T-helper 2 cell treated with Interferon-gamma antibody and Interleukin-4, amounts not matched to agents 100 ng/mL and 5 ng/mL, for 36 hours (primary cell): ENCODE data around the gene BAZ2B. TPM values are rescaled to one million over a fixed set of nuclear protein-coding genes. Genes with fewer than 3 reads are reported as not detected.

Experiments used
- intact Hi-C: fragments of 100-400 bp; cut with micrococcal nuclease; formaldehyde crosslinking; loops from one replicate; pipeline ENCODE4 v1.15.1; 2023
- total RNA-seq: library from RNA; stranded (reverse); gene quantifications from 2 replicates; pipeline ENCODE4 v1.2.3, GENCODE V29; 2022

Gene BAZ2B
- total RNA-seq, 1 donor from 2014 or later, result 8.5 TPM

DNA sequence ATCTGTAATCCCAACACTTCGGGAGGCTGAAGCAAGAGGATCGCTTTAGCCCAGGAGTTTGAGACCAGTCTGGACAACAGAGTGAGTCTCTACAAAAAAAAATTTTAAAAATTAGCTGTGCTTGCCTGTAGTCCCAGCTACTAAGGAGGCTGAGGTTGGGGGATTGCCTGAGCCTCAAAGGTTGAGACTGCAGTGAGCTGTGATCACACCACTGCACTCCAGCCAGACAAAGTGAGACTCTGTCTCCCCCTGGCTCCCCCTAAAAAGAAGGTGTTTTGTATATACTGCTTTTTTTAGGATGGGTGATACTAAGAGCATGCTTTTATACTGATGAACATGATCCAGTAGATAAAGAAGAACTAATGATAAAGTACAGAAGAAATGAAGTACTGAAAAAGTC is 145.0 kb downstream of the BAZ2B start:
- intact Hi-C loops, result no loop called here

DNA sequence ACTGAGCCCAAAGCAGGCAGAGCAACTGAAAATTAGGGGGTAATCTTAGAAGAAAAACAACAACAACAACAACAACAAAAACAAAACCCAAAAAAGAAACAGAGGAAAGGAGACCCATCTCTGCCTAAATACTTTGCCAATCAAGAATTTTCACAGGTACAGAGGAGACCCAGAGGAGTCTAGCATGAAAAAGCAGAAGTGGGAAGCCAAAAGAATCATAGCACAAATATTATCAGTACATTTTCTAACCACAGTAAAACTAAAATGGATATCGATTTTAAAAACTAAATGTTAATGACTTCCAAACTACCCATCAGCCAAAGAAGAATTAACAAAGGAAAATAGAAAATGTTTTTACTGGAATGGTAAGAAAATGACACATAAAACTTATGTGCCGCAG is 148.1 kb downstream of the BAZ2B start:
- intact Hi-C loops, result no loop called here

DNA sequence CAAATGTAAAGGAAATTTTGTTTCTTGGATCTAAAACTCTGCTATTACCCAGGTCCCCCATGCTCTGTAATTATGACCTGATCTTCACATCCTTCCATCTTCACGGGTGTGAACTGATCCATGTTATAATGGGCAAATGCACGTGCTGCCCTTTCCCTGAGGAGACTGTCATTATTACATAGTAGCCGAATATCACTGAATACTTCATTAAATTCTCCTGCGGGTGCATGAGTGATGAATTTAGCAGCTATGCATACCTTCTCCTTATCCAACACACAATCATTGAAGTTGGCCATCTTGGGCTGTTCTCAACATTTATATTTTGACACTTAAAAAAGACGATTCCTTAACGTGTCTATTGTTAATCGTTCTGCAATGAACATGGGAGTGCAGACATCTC is 153.4 kb downstream of the BAZ2B start:
- intact Hi-C loops, result no loop called here

DNA sequence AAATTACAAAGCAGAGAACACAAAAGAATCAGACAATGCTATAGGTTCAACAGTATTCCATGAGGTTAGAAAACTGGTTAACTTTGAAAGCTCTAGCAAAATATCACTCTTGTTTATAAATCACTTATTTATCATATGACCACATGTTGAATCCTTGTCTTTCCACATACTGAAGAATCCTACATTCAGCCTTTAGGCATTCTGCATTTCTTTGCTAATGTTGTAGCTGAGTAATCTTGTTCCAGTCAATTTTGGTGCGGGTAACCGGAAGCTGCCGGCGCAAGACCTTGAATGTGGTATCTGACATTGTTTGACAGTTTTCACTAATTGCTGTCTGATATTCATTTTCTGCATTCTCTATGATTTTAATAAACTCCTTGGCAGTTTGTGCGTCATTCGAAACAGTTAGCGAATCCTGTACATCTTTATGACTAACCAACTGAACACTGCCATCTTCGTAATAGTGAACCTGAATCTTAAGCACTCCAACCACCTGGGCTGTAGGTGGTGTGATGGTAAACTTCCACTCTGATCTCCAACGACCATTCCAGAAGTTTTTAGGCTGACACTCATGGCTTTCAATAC is 154.1 kb downstream of the BAZ2B start:
- intact Hi-C loops, result no loop called here

DNA sequence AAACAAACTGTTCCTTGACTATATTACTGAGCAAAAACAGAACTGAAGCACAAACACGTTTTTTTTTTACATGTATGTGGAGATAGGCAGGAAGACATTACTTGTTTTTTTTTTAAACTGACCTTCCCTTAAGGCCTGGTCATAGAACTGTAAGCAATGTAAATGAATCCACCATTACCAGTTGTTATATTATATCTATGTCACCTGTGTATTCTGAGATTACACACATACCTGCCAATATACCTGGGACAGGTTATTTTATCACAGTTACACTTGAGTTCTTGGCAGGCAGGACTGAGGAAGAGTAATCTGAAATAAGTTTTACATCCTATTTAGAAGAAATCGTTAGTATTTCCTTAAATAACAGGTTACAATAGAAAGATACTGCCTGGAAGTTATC is 155.3 kb downstream of the BAZ2B start:
- intact Hi-C loops, result no loop called here

DNA sequence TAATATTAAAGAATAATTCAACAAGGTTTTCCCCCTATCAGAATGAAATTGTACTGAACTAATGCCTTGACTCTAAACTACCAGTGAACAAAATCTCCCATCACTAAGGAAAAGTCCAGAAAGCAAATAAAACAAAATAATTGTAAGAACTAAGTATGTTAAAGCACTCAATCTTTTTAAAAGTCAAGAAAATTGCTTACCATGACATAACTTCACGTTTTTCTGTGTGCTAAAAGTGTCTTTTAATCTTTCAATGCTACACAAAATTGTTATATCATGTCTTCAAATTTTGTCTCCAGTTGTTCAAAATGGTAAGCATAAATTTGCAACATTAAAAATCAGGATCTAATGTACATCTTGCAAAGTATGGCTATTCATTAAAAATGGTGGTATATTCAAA is 156.1 kb downstream of the BAZ2B start:
- intact Hi-C loops, result no loop called here

DNA sequence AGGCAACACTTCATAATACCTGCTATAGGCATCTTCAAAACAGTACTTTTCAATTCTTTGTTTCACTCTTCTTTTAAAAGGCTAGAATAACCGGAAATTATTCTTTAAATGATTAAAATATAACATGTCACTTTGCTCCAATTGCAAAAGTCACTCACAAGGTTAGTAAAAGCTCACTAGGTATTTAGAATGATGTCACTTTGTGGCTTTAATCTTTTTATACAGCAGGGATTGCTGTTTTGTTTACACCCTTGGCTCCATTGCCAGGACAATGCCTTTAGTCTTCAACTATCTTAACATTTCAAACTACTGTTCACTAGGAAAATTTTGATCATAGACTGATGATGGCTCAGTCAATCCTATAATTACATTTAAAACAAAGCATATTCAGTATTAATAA is 157.1 kb downstream of the BAZ2B start:
- intact Hi-C loops, result no loop called here

DNA sequence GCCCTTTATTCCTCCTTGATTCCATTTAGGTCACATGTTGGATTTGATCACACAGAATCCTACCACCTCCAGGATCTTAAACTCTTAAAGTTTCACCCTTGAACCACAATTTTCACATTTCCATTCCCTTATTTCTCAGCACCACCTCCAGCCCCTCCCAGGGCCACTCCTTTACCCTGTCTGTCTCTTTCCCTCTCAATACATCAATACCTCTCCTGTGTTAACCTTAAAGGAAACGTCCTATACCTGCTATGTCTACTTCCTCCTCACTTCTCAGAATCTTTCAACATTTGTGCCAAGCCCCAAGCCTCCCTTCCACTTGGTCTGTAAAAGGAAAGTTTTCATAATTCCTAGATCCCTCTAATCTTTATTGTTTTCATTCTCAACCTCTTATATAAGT is 158.8 kb downstream of the BAZ2B start:
- intact Hi-C loops, result no loop called here

DNA sequence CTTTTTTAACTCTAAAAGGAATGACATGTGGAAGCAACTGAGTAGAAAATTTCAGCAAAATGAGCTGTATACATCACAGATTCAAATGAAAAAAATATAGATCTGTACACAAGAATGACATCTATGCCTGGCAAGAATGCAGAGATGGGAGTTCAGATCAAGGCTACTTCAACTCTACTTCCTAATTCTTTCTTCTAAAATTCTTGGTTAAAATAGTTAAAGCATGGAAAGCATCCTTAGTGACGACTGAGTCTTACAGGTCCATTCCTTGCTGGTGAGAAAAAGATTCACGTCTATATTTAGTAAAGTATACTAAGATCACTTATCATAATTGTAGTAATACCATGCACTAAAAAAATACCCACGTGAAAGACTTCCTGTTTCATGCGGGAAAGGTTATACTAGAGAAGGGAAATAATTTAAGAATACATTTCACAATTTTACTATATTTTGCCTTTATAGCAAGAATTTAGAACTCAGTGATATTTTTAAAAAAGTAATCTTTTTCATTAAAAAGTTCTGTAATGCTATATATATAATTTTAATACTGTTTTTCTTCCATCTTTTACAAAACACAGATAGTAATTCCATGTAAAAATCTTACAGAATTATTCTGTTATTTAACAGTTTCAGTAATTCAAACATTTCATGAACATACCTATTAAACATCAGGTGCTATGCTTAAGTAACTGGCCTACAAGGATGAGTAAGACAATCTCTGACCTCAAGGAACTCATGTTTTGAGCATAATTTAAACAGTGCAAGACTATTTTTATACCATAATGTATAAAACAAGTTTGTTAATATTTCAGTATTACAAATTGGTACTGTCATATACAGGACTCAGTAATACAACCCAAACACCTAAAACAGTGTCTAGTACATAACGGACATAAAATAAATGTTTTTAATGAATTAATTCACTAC is 159.6 kb downstream of the BAZ2B start:
- intact Hi-C loops, result no loop called here

DNA sequence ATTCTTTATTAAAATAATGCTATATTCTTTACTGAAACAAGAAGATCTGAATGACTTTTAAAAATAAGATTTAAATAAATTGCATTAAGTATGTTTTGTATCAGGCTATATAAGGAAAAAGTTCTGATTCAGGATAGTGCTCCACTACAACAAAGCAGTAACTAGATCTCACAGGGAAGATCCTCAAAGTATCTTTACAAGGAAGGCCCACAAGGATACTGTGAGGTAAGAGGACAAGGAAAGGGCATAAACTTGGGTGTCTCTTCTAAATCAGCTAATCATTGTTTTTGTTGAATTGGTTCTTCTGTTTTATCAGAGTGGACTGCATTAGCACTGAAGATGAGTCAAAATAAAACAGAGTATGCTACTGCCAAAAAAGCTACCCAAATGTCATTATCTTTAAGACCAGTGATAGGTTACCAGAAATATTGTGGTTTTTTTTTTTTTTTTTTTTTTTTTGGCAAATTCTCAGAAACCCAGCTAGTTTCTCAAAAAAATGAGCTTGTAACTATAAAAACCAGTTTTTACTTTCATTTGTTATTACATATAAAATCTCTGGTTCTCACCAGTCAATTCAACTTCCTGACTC is 160.9 kb downstream of the BAZ2B start:
- intact Hi-C loops, result no loop called here

DNA sequence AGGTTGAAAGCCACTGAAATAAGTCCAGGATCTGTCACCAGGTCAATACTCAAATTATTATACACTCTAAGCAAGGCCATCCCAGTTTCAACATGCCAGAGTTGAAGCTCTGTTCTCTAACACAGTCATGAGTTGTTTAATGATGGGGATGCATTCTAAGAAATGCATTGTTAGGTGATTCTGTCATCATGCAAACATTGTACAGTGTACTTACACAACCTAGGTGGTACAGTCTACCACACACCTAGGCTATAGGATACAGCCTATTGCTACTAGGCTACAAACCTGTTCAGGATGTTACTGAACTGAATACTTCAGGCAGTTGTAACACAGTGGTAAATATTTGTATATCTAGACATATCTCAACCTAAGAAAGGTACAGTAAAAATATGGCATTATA is 162.2 kb downstream of the BAZ2B start:
- intact Hi-C loops, result no loop called here

DNA sequence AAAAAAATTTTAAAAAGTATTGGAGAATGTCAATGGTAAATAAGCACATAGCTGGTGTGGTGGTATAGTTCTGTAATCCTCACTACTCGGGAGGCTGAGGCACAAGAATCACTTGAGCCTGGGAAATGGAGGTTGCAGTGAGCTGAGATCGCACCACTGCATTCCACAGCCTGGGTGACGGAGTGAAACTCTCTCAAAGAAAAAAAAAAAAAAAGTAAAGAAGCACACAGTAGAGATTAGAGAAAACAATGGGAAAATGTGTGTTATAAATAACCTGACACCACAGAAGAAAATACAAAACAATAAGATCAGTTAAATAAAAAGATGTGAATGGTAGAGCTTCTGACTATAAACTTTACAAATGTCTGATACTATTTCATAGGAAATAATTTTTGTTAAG is 166.2 kb downstream of the BAZ2B start:
- intact Hi-C loops, result no loop called here

DNA sequence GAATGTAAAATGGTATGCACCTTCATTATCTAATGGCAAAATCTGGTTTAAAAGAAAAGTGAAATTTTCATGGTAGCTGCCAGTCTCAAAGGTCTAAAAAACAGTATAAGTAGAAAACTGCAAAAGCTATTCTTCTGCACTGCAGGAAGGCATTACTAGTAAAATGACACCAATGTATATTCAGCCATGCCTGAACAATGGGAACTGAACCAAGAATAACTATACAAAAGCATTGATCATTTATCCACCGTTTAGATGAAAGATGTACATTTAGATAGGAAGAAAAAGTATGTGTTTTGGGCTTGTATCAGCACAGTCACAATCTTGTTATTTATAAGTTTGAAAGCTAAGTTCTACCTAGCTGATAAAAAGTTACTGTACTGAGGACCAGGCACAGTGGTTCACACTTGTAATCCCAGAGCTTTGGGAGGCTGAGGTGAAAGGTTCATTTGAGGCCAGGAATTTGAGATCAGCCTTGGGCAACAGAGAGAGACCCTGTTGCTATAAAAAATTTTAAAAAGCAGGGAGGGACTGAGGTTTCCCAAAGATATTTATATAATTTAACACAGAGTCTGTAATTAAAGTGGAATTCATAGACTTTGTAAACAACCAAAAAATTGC is 166.7 kb downstream of the BAZ2B start:
- intact Hi-C loops, result no loop called here

DNA sequence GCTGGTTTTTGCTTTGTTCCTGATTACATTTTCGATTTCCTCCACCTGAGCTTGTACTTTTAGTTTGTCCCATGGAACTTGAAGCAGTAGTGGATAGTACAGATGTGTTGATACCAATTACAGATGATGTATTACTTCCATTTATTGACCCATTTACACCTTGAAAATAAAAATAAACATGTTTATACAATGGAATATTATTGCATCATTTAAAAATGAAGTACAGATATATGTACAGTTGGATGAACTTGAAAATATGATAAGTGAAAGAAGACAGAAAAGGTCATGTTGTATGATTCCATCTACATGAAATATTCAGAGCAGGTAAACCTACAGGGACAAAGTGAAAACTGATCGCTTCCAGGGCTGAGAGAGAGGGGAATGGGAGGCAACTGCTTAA is 169.5 kb downstream of the BAZ2B start:
- intact Hi-C loops, result no loop called here

DNA sequence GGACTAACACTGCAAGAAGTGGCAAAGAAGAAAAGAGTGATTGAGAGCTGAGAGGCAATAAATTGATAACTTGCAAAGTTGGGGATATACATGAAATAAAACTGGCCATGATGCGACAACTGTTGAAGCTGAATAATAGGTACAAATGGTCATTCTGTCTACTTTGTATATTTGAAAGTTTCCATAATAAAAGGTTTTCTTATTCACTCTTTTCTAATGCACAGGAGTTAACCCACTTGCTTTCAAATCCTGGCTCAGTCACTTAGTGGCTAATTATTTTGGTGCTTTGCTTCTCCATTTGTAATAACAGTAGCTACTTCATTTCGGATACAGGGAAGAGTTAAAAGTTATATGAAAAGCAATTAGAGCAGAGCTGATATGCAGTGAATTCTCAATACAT is 170.1 kb downstream of the BAZ2B start:
- intact Hi-C loops, result no loop called here

DNA sequence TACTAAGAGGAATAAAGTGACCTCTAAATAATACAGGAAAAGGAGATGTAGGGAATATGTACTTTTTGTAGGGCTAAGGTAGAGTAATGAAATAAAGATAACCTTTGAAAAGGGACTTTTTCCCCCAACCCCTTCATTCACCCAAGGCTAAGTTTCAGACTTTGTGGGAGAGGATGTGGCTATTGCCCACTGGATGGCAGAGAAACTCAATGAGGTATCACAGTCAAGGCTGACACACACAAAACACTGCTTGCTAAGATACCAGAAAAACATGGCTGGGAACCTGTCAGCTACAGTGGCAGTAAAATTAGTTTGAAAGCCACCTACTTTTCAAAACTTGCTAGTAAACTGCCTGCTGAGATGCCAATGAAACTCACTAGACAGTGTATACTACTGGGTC is 171.0 kb downstream of the BAZ2B start:
- intact Hi-C loops, result no loop called here

DNA sequence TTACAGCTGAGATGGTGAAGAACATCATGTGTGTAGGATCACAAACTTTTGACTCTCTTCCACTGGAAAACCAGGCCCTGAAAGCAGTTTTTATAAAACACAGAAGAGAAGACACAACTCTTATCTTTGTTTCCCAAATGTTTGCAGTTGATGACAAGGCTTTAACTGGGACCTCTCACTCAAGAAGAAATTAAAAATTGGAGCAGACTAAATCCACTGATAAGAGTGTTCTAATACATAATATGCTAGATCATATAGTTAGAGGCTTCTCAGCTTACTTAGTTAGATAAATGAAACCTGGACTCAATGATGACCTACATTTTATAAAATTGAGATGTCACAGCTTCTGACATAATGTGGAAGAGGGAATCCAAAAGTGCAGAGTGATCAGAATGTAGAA is 171.6 kb downstream of the BAZ2B start:
- intact Hi-C loops, result no loop called here

DNA sequence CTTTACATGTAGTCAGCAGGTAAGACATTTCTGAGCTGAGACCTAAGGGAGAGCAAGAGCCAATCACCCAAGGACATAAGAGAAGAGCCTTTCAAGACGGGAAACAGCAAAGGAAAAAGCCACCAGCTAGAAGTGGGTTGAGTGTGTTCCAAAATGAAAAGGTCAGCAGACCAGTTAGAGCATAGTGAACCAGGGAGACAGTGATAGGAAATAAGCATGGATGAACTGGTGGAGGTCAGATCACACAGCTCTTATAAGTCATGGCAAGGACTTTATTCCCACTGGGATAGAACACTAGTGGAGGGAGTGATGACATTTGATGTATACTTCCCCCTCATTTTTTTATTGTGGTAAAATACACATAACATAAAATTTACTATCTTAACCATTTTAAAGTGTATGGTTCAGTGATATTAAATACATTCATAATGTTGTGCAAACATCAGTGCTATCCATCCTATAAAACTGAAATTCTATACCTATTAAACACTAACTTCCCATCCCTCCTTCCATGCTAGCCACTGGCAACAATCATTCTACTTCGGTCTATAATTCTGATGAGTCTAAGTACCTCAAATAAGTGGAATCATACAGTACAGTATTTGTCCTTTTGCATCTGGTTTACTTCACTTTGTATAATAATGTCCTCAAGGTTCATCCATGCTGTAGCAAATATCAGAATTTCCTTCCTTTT is 174.0 kb downstream of the BAZ2B start:
- intact Hi-C loops, result no loop called here

DNA sequence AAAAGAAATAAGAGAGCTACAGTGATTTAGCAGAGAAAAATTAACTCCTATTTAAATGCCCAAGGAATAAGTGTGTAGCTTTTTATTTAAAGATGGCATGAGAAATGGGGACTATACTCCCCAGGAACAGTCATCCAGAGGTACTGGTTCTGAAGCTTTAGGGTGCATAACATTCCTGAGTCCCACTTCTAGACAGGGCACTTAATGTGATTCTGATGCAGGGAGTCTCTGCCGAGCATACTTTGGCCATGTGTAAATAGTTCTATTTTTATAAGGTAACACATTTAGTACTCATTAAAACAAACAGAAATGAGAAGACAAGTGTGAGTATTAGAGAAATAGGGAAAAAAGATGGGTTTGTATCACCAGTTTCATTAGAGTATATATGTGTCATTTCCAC is 175.2 kb downstream of the BAZ2B start:
- intact Hi-C loops, result no loop called here

DNA sequence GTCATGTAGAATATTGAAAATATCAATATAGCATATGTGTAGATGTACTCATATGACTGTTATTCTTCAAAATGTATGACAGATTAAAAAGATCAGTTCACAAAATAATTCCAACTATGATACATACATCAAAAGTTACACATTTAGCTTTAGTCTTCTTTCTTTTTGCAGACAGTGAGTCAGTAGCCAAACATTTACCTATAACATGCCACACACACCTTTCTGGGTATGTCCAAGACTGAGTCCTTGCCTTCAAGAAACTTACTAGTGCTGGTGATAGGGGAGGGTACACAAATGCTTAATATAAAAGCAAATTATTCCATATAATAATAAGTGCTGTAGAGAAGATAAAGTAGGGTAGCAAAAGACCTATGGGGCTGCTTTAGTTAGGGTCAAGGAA is 176.9 kb downstream of the BAZ2B start:
- intact Hi-C loops, result no loop called here

DNA sequence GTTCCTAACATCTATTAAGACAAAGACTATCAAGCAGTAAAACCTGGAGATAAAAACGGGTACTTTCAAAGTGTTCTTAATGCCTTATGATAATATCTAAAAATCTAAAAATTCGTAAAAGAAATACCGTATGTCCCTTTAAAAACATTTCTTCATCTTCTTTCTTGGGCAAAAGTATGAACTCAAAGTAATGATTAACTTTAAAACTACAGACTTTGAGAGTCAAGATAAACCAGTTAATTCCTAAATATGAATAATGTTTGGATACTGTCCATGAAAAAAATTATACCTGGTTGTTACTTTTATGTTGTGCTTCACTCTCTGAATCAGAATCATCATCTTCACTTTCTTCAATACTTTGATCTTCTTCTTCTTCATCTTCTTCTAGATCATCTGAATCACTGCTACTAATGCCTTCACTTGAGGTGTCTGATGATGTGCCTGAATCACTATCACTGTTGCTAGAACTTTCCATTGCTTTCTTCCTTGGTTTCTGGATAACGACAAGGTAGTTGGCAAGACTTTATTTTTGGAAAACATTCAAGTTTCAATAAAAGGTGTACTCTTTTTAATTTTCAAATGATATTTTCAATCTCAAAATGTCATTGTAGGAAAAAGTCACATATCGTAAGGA is 177.5 kb downstream of the BAZ2B start:
- intact Hi-C loops, result no loop called here
